Measurements from ENCODE around the gene RNF19B. TPM values are rescaled to one million over a fixed set of nuclear protein-coding genes. Genes with fewer than 3 reads are reported as not detected.

RNF19B gene
- total RNA-seq, 1 donor from 2014 or later, result 20.1 TPM

DNA sequence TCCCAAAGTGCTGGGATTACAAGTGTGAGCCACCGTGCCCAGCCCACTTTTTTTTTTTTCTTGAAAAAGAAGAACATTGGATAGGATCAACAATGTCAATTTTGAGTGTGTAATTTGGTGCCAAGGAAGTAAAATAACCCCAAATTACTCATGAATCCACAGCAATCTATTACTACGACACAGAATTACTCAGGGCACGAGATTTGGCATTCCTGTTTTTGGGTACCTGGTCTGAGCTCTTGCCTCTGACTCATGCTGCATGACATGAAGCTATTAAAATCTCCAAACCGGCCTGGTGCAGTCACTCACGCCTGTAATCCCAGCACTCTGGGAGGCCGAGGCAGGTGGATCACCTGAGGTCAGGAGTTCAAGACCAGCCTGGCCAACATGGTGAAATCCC, 10.4 kb downstream of the RNF19B start:
- no peak for DNase-seq (ENCODE audit: extremely low spot score, unreplicated experiment)
- peaks cover 3% of the 10 kb centered on the region for H3K9me3 Mint-ChIP-seq
- TF ChIP-seq, protein P1, sequence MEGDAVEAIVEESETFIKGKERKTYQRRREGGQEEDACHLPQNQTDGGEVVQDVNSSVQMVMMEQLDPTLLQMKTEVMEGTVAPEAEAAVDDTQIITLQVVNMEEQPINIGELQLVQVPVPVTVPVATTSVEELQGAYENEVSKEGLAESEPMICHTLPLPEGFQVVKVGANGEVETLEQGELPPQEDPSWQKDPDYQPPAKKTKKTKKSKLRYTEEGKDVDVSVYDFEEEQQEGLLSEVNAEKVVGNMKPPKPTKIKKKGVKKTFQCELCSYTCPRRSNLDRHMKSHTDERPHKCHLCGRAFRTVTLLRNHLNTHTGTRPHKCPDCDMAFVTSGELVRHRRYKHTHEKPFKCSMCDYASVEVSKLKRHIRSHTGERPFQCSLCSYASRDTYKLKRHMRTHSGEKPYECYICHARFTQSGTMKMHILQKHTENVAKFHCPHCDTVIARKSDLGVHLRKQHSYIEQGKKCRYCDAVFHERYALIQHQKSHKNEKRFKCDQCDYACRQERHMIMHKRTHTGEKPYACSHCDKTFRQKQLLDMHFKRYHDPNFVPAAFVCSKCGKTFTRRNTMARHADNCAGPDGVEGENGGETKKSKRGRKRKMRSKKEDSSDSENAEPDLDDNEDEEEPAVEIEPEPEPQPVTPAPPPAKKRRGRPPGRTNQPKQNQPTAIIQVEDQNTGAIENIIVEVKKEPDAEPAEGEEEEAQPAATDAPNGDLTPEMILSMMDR (conservative IDR thresholded peaks at IDR 0.05), result no peak
- peaks cover 14% of the 10 kb centered on the region for H3K36me3 Mint-ChIP-seq
- H3K4me1 Mint-ChIP-seq (ENCODE audit: unreplicated experiment), result peaks cover 14% of the 10 kb centered on the region
- no peak overlapping the region for H3K4me3 Mint-ChIP-seq
- H3K27ac Mint-ChIP-seq, result no peak overlapping the region
- no peaks in the 10 kb centered on the region for H3K27me3 Mint-ChIP-seq

- Mint-ChIP-seq H3K4me1 (ENCODE audit: unreplicated experiment) (peaks cover 16% of the 10 kb centered on the region), H3K27ac (no peak overlapping the region), H3K27me3 (no peaks in the 10 kb centered on the region), H3K36me3 (peaks cover 15% of the 10 kb centered on the region), H3K9me3 (peaks cover 3% of the 10 kb centered on the region), H3K4me3 (no peak overlapping the region)
- DNase-seq (ENCODE audit: extremely low spot score, unreplicated experiment), result no peak
- TF ChIP-seq, protein P1 (conservative IDR thresholded peaks at IDR 0.05), result no peak
Observed at GRCh38 chr1:32953495-32953894, 11.1 kb downstream of the RNF19B start.

- Mint-ChIP-seq H3K9me3 (peaks cover 3% of the 10 kb centered on the region), H3K4me3 (no peak overlapping the region), H3K27me3 (no peaks in the 10 kb centered on the region), H3K36me3 (peaks cover 29% of the 10 kb centered on the region), H3K27ac (peak overlapping the region; percentile 80), H3K4me1 (ENCODE audit: unreplicated experiment) (peaks cover 23% of the 10 kb centered on the region)
- no peak for DNase-seq (ENCODE audit: extremely low spot score, unreplicated experiment)
- TF ChIP-seq, protein P1 (conservative IDR thresholded peaks at IDR 0.05), result no peak
Observed at GRCh38 chr1:32949519-32949918, 15.1 kb downstream of the RNF19B start.

DNA sequence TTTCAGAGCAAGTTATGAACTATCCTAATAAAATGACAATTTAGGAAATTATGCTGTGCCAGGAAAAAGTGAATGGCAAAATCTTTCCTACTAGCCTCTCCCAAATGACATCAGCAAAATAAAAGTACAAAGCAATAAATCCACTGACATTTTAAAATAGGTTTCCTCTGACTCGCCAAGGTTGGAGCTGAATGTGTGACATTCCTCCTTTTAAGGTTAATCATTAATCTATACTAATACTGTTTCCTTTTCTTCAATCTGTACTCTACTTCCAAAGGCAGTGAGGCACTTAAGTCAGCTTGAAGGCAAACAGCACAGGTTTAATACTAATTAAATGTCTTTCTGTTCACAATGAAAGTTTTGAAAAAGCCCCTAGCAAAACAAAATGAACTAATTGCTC, 15.7 kb downstream of the RNF19B start:
- DNase-seq (ENCODE audit: extremely low spot score, unreplicated experiment), result no peak
- Mint-ChIP-seq H3K4me1 (ENCODE audit: unreplicated experiment) (peaks cover 23% of the 10 kb centered on the region), H3K4me3 (peak overlapping the region; percentile 37), H3K27me3 (no peaks in the 10 kb centered on the region), H3K27ac (peak overlapping the region; percentile 80), H3K9me3 (peaks cover 3% of the 10 kb centered on the region), H3K36me3 (peaks cover 34% of the 10 kb centered on the region)
- TF ChIP-seq, protein P1 (conservative IDR thresholded peaks at IDR 0.05), result no peak

DNA sequence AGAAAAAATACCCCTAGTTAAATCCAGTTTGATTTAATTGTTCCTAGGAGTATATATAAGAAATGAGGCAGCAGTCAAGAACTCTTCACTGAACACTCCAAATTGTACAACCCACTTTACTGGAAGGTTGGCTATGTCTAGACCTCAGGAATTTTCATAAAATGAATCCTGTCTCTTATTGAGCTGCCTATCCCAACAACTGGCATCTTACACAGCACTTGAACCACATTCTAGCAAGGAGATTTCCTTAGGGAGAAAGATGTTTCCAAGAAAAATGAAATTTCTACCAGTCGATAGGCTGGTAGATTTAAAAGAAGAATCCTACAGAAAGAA, 16.3 kb downstream of the RNF19B start:
- no peak for DNase-seq (ENCODE audit: extremely low spot score, unreplicated experiment)
- peaks cover 19% of the 10 kb centered on the region for H3K4me1 Mint-ChIP-seq (ENCODE audit: unreplicated experiment)
- peak overlapping the region; percentile 60 for H3K27ac Mint-ChIP-seq
- TF ChIP-seq, protein P1 (conservative IDR thresholded peaks at IDR 0.05), result no peak
- peaks cover 37% of the 10 kb centered on the region for H3K36me3 Mint-ChIP-seq
- H3K4me3 Mint-ChIP-seq, result no peak overlapping the region
- H3K27me3 Mint-ChIP-seq, result no peaks in the 10 kb centered on the region
- H3K9me3 Mint-ChIP-seq, result peaks cover 2% of the 10 kb centered on the region
